HepG2 (cell line): Measurements from ENCODE around the gene PYGO1. TPM values are rescaled to one million over a fixed set of nuclear protein-coding genes. Genes with fewer than 3 reads are reported as not detected.

Source experiments
- ARID4A ChIP-seq: sonication (generic); formaldehyde crosslinking; IDR thresholded peaks from 2 replicates; pipeline ENCODE4 v1.5.0; 2020; ENCODE audit warnings: mild to moderate bottlenecking, missing genetic modification reagents, borderline replicate concordance
- ARNT ChIP-seq: fragments of 450-650 bp; IDR thresholded peaks from 2 replicates; pipeline ENCODE4 v1.6.1; 2017
- BHLHE40 ChIP-seq: IDR thresholded peaks from 2 replicates; pipeline ENCODE4 v1.6.1; 2011; ENCODE audit warnings: low read length, improper control_type of control experiment
- GMEB2 ChIP-seq: IDR thresholded peaks from 2 replicates; pipeline ENCODE4 v1.6.1; 2016; ENCODE audit warnings: missing biosample characterization, missing genetic modification reagents, low read depth
- HDAC1 ChIP-seq: sonication (generic); formaldehyde crosslinking; IDR thresholded peaks from 2 replicates; pipeline ENCODE4 v1.5.1; 2020; ENCODE audit warnings: mild to moderate bottlenecking, missing genetic modification reagents
- HNRNPH1 ChIP-seq: fragments of 200-400 bp; formaldehyde crosslinking; optimal IDR thresholded peaks from 2 replicates; pipeline ENCODE3; 2017; ENCODE audit warnings: mild to moderate bottlenecking, low read depth, low read length
- PATZ1 ChIP-seq: sonication (generic); formaldehyde crosslinking; IDR thresholded peaks from 2 replicates; pipeline ENCODE4 v1.4.0; 2020; ENCODE audit warnings: missing genetic modification reagents
- RFX5 ChIP-seq: IDR thresholded peaks from 2 replicates; pipeline ENCODE4 v1.6.1; 2011; ENCODE audit warnings: low read depth, low read length, improper control_type of control experiment
- RNF219 ChIP-seq: sonication (generic); formaldehyde crosslinking; IDR thresholded peaks from 2 replicates; pipeline ENCODE4 v1.5.0; 2020; ENCODE audit warnings: mild to moderate bottlenecking, missing genetic modification reagents
- SMAD3 ChIP-seq: sonication (generic); formaldehyde crosslinking; IDR thresholded peaks from 2 replicates; pipeline ENCODE4 v1.4.0; 2020; ENCODE audit warnings: missing genetic modification reagents
- SSRP1 ChIP-seq: IDR thresholded peaks from 2 replicates; pipeline ENCODE4 v1.6.1; 2016; ENCODE audit warnings: control low read depth
- ZBTB37 ChIP-seq: sonication (generic); formaldehyde crosslinking; IDR thresholded peaks from 2 replicates; pipeline ENCODE4 v1.4.0; 2020; ENCODE audit warnings: mild to moderate bottlenecking, missing genetic modification reagents
- ZEB1 ChIP-seq: IDR thresholded peaks from 2 replicates; pipeline ENCODE4 v1.6.1; 2012; ENCODE audit warnings: mild to moderate bottlenecking, low read depth, inconsistent platforms; ENCODE audit not compliant: insufficient replicate concordance
- ZFY ChIP-seq: sonication (generic); formaldehyde crosslinking; IDR thresholded peaks from 2 replicates; pipeline ENCODE4 v1.4.0; 2020; ENCODE audit warnings: missing genetic modification reagents
- ZNF335 ChIP-seq: sonication (generic); formaldehyde crosslinking; IDR thresholded peaks from 2 replicates; pipeline ENCODE4 v1.4.0; 2020; ENCODE audit warnings: missing genetic modification reagents
- ZNF460 ChIP-seq: sonication (generic); formaldehyde crosslinking; IDR thresholded peaks from 2 replicates; pipeline ENCODE4 v1.5.1; 2020; ENCODE audit warnings: missing genetic modification reagents, mild to moderate bottlenecking, borderline replicate concordance
- ZNF605 ChIP-seq: sonication (generic); formaldehyde crosslinking; IDR thresholded peaks from 2 replicates; pipeline ENCODE4 v1.8.0; 2022; ENCODE audit warnings: mild to moderate bottlenecking, missing genetic modification reagents
- polyA plus RNA-seq, 8 experiments: library from polyadenylated mRNA; depleted of rRNA in 3 of 8; stranded (reverse) in 7 of 8; unstranded in 1 of 8; fragments of >200 nt; fragmentation: Illumina TruSeq in 4 of 8; extraction: Trizol in 4 of 8; gene quantifications; 2 replicates each; pipeline versions ENCODE4 v1.2.1 to v1.2.3, GENCODE V29; 2011 to 2016; ENCODE audit warnings: low read depth in 4 of 8, missing spikeins in 1 of 8, mixed read lengths in 1 of 8; ENCODE audit not compliant: insufficient read depth in 1 of 8
- total RNA-seq, 5 experiments: library from RNA; depleted of rRNA; stranded (reverse); fragments of >200 nt; fragmentation: Illumina TruSeq; extraction: Trizol; gene quantifications; 2 replicates each; pipeline ENCODE4 v1.2.3, GENCODE V29; 2016; ENCODE audit warnings: low read depth in 1 of 5

The PYGO1 gene
- total and polyA plus RNA-seq, 2 of the 13 experiments (the other 11 are each of a cell fraction or from before 2014, with no cell fraction given) = 1.1 to 1.8 TPM

- no peak for TF ChIP-seq PATZ1 (CRISPR knock-in tag)
- no peak for TF ChIP-seq RFX5
- no peak for TF ChIP-seq ARNT
- TF ChIP-seq HDAC1 (CRISPR knock-in tag) = peak; percentile 24; the same call in 1 of the 2 replicates
- no peak for TF ChIP-seq SSRP1
- TF ChIP-seq ARID4A (CRISPR knock-in tag) = peak; percentile 46; the same call in 1 of the 2 replicates
- TF ChIP-seq BHLHE40 = no peak
- TF ChIP-seq ZNF605 (CRISPR knock-in tag) = 0 out of 2 replicates have a peak, but pooled peaks have one; percentile 8
- no peak for TF ChIP-seq RNF219 (CRISPR knock-in tag)
- peak; percentile 66 for TF ChIP-seq ZFY
- TF ChIP-seq ZNF460 = no peak
- TF ChIP-seq GMEB2 (CRISPR knock-in tag) = no peak
- TF ChIP-seq HNRNPH1 = no peak
- TF ChIP-seq ZNF335 (CRISPR knock-in tag) = no peak
- no peak for TF ChIP-seq ZEB1
- TF ChIP-seq SMAD3 (CRISPR knock-in tag) = no peak
- no peak for TF ChIP-seq ZBTB37 (CRISPR knock-in tag)
These were observed 61.5 kb downstream of the PYGO1 start (continued) for GRCh38 chr15:55526559-55527036.
